ENCODE results near the gene MCM10. TPM values are rescaled to one million over a fixed set of nuclear protein-coding genes. Genes with fewer than 3 reads are reported as not detected.

The MCM10 gene
- total and polyA plus RNA-seq, 2 experiments from 2014 or later = 3.1 to 3.6 TPM

DNA sequence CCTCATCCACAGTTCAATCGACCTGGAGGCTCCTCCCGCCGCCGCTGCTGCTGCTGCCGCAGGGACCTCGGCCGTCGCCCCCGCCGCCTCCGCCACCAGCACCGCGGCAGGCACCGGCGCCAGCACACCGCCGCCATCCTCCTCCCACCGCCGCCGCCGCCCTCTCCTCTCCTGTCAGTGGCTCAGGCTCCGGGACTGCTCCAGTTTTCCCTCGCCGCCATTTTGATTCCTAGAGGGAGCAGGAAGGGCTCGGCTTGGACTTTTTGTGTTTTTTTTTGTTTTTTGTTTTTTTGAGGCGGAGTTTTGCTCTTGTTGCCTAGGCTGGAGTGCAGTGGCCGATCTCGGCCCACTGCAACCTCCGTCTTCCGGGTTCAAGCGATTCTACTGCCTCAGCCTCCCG, 3.0 kb upstream of the MCM10 start:
- WGBS (ENCODE audit: low lambda C conversion rate, missing lambda C conversion rate) = 98% methylated on average over 17 of the region's 32 CpGs
- no peak overlapping the region for H3K4me3 ChIP-seq
- H3K27ac ChIP-seq = no peak overlapping the region
- H3K4me2 ChIP-seq = no peak overlapping the region
- H3K36me3 ChIP-seq (replicated peaks; ENCODE audit: insufficient read depth, low read depth) = no peaks in the 10 kb centered on the region
- no peaks in the 10 kb centered on the region for H3K9me3 ChIP-seq (ENCODE audit: low read depth)
- no peak for DNase-seq (ENCODE audit: low spot score)
- H2AFZ ChIP-seq = no peak overlapping the region
- H3K9me2 ChIP-seq (replicated peaks; ENCODE audit: insufficient read depth) = no peaks in the 10 kb centered on the region
- no peaks in the 10 kb centered on the region for H3K27me3 ChIP-seq
- no peaks in the 10 kb centered on the region for H4K20me1 ChIP-seq (ENCODE audit: insufficient read depth, poor library complexity, severe bottlenecking)
- no peaks in the 10 kb centered on the region for H3K79me2 ChIP-seq
- no peak for TF ChIP-seq EZH2phosphoT487 (IDR thresholded peaks at IDR 0.05; ENCODE audit: low read depth, severe bottlenecking, unreplicated experiment)
- TF ChIP-seq, protein P1, sequence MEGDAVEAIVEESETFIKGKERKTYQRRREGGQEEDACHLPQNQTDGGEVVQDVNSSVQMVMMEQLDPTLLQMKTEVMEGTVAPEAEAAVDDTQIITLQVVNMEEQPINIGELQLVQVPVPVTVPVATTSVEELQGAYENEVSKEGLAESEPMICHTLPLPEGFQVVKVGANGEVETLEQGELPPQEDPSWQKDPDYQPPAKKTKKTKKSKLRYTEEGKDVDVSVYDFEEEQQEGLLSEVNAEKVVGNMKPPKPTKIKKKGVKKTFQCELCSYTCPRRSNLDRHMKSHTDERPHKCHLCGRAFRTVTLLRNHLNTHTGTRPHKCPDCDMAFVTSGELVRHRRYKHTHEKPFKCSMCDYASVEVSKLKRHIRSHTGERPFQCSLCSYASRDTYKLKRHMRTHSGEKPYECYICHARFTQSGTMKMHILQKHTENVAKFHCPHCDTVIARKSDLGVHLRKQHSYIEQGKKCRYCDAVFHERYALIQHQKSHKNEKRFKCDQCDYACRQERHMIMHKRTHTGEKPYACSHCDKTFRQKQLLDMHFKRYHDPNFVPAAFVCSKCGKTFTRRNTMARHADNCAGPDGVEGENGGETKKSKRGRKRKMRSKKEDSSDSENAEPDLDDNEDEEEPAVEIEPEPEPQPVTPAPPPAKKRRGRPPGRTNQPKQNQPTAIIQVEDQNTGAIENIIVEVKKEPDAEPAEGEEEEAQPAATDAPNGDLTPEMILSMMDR (IDR thresholded peaks at IDR 0.05; ENCODE audit: poor library complexity) = no peak
- TF ChIP-seq EZH2 (IDR thresholded peaks at IDR 0.05; ENCODE audit: borderline replicate concordance) = no peak
- H3K4me1 ChIP-seq (ENCODE audit: insufficient read depth) = no peaks in the 10 kb centered on the region

DNA sequence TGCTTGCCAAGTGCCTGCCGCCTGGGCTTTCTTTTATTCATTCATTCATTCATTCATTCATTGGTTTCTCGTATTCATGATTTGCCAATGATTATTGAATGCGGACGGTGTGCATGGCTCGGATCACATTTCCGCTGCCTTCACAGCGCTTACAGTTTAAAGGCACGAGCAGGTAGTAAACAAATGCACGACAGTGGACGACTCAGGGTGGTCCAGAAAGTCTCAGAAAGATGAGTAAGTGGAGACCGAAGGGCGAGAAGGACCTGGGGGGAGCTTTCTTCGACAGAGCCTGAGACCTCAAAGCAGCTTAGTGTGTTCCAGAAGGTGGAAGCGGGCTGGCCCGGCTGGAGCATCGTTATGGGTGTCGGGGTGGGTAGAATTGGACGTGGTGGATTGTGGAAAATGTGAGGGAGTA, 506 bp downstream of the MCM10 start:
- TF ChIP-seq, protein P1 (IDR thresholded peaks at IDR 0.05; ENCODE audit: poor library complexity) = no peak
- TF ChIP-seq EZH2phosphoT487 (IDR thresholded peaks at IDR 0.05; ENCODE audit: low read depth, severe bottlenecking, unreplicated experiment) = no peak
- TF ChIP-seq EZH2 (IDR thresholded peaks at IDR 0.05; ENCODE audit: borderline replicate concordance) = no peak
- Histone ChIP-seq H3K4me1 (ENCODE audit: insufficient read depth) (no peaks in the 10 kb centered on the region), H3K9me3 (ENCODE audit: low read depth) (no peaks in the 10 kb centered on the region), H3K9me2 (replicated peaks; ENCODE audit: insufficient read depth) (no peaks in the 10 kb centered on the region), H3K27ac (no peak overlapping the region), H3K4me3 (peak overlapping the region; percentile 18), H4K20me1 (ENCODE audit: insufficient read depth, poor library complexity, severe bottlenecking) (no peaks in the 10 kb centered on the region), H3K79me2 (no peaks in the 10 kb centered on the region), H3K4me2 (peak overlapping the region; percentile 85), H3K27me3 (no peaks in the 10 kb centered on the region), H2AFZ (no peak overlapping the region), H3K36me3 (replicated peaks; ENCODE audit: insufficient read depth, low read depth) (no peaks in the 10 kb centered on the region)
- no peak for DNase-seq (ENCODE audit: low spot score)
- 4% methylated on average over 18 of the region's 18 CpGs for WGBS (ENCODE audit: low lambda C conversion rate, missing lambda C conversion rate)

DNA sequence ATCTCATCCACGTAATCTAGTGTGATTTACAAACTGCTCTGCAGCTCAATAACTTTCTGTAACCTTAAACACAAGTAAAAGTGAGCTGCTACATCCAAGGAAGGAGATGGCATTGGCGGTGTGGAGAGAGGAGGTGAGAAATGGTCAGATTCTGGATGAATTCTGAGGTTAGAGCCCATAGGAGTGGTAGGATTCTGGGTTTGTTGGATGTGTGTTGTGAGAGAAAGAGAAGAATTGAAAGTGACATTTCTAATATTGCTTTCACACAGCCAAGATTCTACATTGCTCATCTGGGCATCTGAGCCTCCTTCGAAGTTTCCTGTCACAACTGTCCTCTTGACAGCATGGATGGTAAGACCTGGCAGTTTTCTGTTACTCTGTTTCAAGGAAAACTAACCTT, 2.5 kb downstream of the MCM10 start:
- no peaks in the 10 kb centered on the region for H4K20me1 ChIP-seq (ENCODE audit: insufficient read depth, poor library complexity, severe bottlenecking)
- no peaks in the 10 kb centered on the region for H3K4me1 ChIP-seq (ENCODE audit: insufficient read depth)
- no peaks in the 10 kb centered on the region for H3K9me3 ChIP-seq (ENCODE audit: low read depth)
- no peaks in the 10 kb centered on the region for H3K27me3 ChIP-seq
- 92% methylated on average over 3 of the region's 3 CpGs for WGBS (ENCODE audit: low lambda C conversion rate, missing lambda C conversion rate)
- H3K36me3 ChIP-seq (replicated peaks; ENCODE audit: insufficient read depth, low read depth) = no peaks in the 10 kb centered on the region
- DNase-seq (ENCODE audit: low spot score) = no peak
- no peak overlapping the region for H2AFZ ChIP-seq
- no peaks in the 10 kb centered on the region for H3K9me2 ChIP-seq (replicated peaks; ENCODE audit: insufficient read depth)
- H3K4me2 ChIP-seq = no peak overlapping the region
- no peak overlapping the region for H3K4me3 ChIP-seq
- no peaks in the 10 kb centered on the region for H3K79me2 ChIP-seq
- no peak overlapping the region for H3K27ac ChIP-seq
- TF ChIP-seq, protein P1 (IDR thresholded peaks at IDR 0.05; ENCODE audit: poor library complexity) = no peak
- TF ChIP-seq EZH2phosphoT487 (IDR thresholded peaks at IDR 0.05; ENCODE audit: low read depth, severe bottlenecking, unreplicated experiment) = no peak
- no peak for TF ChIP-seq EZH2 (IDR thresholded peaks at IDR 0.05; ENCODE audit: borderline replicate concordance)

DNA sequence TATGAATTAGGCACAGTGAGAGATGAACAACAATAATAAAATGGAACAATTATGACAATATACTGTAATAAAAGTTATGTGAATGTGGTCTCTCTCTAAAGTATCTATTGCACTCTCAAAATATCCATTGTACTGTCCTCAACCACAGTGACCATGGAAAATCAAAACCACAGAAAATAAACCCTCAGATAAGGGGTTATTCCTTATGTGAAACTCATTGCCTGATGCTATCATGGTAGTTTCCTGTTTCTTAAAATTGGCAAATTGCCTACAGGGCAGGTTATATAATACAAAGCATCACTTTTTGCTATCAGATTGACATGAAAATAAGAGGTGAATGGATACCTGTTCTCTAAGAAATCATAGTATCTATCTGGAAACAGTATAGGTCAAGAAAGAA, 3.8 kb downstream of the MCM10 start:
- no peaks in the 10 kb centered on the region for H3K27me3 ChIP-seq
- no peak overlapping the region for H3K4me2 ChIP-seq
- no peak overlapping the region for H2AFZ ChIP-seq
- H3K9me3 ChIP-seq (ENCODE audit: low read depth) = no peaks in the 10 kb centered on the region
- H3K27ac ChIP-seq = no peak overlapping the region
- H3K4me1 ChIP-seq (ENCODE audit: insufficient read depth) = no peaks in the 10 kb centered on the region
- no peaks in the 10 kb centered on the region for H4K20me1 ChIP-seq (ENCODE audit: insufficient read depth, poor library complexity, severe bottlenecking)
- no peaks in the 10 kb centered on the region for H3K9me2 ChIP-seq (replicated peaks; ENCODE audit: insufficient read depth)
- no peak for TF ChIP-seq EZH2phosphoT487 (IDR thresholded peaks at IDR 0.05; ENCODE audit: low read depth, severe bottlenecking, unreplicated experiment)
- no peaks in the 10 kb centered on the region for H3K79me2 ChIP-seq
- DNase-seq (ENCODE audit: low spot score) = no peak
- no peak overlapping the region for H3K4me3 ChIP-seq
- H3K36me3 ChIP-seq (replicated peaks; ENCODE audit: insufficient read depth, low read depth) = no peaks in the 10 kb centered on the region
